HEK293T (cell line): ENCODE measurements around the gene VNN1.
A peak's percentile ranks its signal among the peaks of the same experiment; 100 is the strongest.

Experiments used
- CTCF ChIA-PET: fragments of 350-600 bp; formaldehyde crosslinking; extraction: SDS; loops from one replicate; lab custom pipeline; 2021; ENCODE audit warnings: antibody characterized with exemption, inconsistent platforms; lab: Yijun Ruan, JAX
- POLR2A ChIA-PET: fragments of 350-600 bp; formaldehyde crosslinking; extraction: SDS; loops from one replicate; lab custom pipeline; 2020; ENCODE audit warnings: antibody characterized with exemption, inconsistent platforms; lab: Yijun Ruan, JAX
- DNase-seq: peaks from one replicate; pipeline ENCODE4 v3.0.0; 2012; ENCODE audit warnings: mixed read lengths; ENCODE audit errors: extremely low spot score
- ARNT ChIP-seq: fragments of 450-650 bp; IDR thresholded peaks from 2 replicates; pipeline ENCODE4 v1.6.1; 2017; ENCODE audit warnings: mild to moderate bottlenecking
- BHLHE40 ChIP-seq: fragments of 450-650 bp; IDR thresholded peaks from 2 replicates; pipeline ENCODE4 v1.6.1; 2016; ENCODE audit warnings: mild to moderate bottlenecking, moderate library complexity, borderline replicate concordance
- CTBP1 ChIP-seq: fragments of 450-650 bp; IDR thresholded peaks from 2 replicates; pipeline ENCODE4 v1.6.1; 2016; ENCODE audit warnings: borderline replicate concordance
- ELF4 ChIP-seq: fragments of 450-650 bp; IDR thresholded peaks from 2 replicates; pipeline ENCODE4 v1.6.1; 2017; ENCODE audit warnings: antibody characterized with exemption
- FOXA1 ChIP-seq: fragments of 450-650 bp; IDR thresholded peaks from 2 replicates; pipeline ENCODE4 v1.6.1; 2016; ENCODE audit warnings: mild to moderate bottlenecking
- FOXK2 ChIP-seq: fragments of 450-650 bp; IDR thresholded peaks from 2 replicates; pipeline ENCODE4 v1.6.1; 2016; ENCODE audit warnings: mild to moderate bottlenecking
- FOXM1 ChIP-seq: fragments of 450-650 bp; IDR thresholded peaks from 2 replicates; pipeline ENCODE4 v1.6.1; 2017; ENCODE audit warnings: mild to moderate bottlenecking, borderline replicate concordance
- HDGF ChIP-seq: fragments of 450-650 bp; IDR thresholded peaks from 2 replicates; pipeline ENCODE4 v1.6.1; 2017; ENCODE audit warnings: antibody characterized with exemption, borderline replicate concordance
- L3MBTL2 ChIP-seq: fragments of 450-650 bp; conservative IDR thresholded peaks from 2 replicates; pipeline ENCODE4 v1.6.1; 2016; ENCODE audit warnings: mild to moderate bottlenecking
- LEF1 ChIP-seq: fragments of 450-650 bp; IDR thresholded peaks from 2 replicates; pipeline ENCODE4 v1.6.1; 2017; ENCODE audit warnings: mild to moderate bottlenecking, borderline replicate concordance
- NFRKB ChIP-seq: fragments of 450-650 bp; IDR thresholded peaks from 2 replicates; pipeline ENCODE4 v1.6.1; 2016; ENCODE audit warnings: mild to moderate bottlenecking, moderate library complexity
- SP1 ChIP-seq: fragments of 450-650 bp; IDR thresholded peaks from 2 replicates; pipeline ENCODE4 v1.6.1; 2017
- SUZ12 ChIP-seq: fragments of 450-650 bp; IDR thresholded peaks from 2 replicates; pipeline ENCODE4 v1.6.1; 2016; ENCODE audit warnings: mild to moderate bottlenecking
- TARDBP ChIP-seq: fragments of 450-650 bp; IDR thresholded peaks from 2 replicates; pipeline ENCODE4 v1.6.1; 2016
- ZNF384 ChIP-seq: fragments of 450-650 bp; IDR thresholded peaks from 2 replicates; pipeline ENCODE4 v1.6.1; 2016
- TF ChIP-seq, protein P1 (sequence below): fragments of 450-650 bp; IDR thresholded peaks from 2 replicates; pipeline ENCODE4 v1.6.1; 2016

Gene VNN1

GRCh38 chr6:132673376-132674094 lies 40.3 kb downstream of the VNN1 start:
- TF ChIP-seq, protein P1, sequence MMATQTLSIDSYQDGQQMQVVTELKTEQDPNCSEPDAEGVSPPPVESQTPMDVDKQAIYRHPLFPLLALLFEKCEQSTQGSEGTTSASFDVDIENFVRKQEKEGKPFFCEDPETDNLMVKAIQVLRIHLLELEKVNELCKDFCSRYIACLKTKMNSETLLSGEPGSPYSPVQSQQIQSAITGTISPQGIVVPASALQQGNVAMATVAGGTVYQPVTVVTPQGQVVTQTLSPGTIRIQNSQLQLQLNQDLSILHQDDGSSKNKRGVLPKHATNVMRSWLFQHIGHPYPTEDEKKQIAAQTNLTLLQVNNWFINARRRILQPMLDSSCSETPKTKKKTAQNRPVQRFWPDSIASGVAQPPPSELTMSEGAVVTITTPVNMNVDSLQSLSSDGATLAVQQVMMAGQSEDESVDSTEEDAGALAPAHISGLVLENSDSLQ = no peak
- TF ChIP-seq L3MBTL2 (no peak), FOXM1 (no peak), HDGF (no peak), FOXA1 (no peak), FOXK2 (no peak), LEF1 (no peak), NFRKB (no peak), SP1 (no peak), ARNT (no peak), SUZ12 (no peak), TARDBP (no peak), BHLHE40 (no peak), ZNF384 (no peak), ELF4 (no peak), CTBP1 (no peak)
- no peak for DNase-seq
- POLR2A ChIA-PET = no interaction called here
- CTCF ChIA-PET = no interaction called here

DNA sequence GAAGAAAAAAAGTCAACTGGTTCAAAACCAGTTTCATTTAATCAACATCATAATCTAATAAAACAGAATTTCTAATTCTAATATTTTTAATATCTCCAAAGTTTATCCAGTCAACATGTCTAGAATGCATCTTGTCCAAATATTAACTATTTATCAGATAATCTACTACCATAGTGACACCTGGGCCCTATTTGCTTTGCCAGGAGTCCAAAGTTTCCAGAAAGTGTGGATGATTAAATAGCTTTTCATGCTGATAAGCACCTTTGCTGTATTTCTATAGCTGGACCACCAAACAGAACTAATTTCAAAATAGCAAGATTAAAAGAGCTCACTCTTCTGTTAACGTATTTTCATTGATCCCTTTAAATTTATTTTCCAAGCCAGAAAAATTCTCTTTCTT lies 42.6 kb downstream of the VNN1 start:
- ChIA-PET POLR2A (no interaction called here), CTCF (interaction anchor here (0.6 to 1.5 kb wide), 4 partner anchors 20 to 231 kb away, joined by 3 to 6 read pairs (median 4); no protein-coding TSS in a partner anchor)
- TF ChIP-seq CTBP1 = no peak
- no peak for TF ChIP-seq SP1
- no peak for TF ChIP-seq SUZ12
- TF ChIP-seq ARNT = no peak
- TF ChIP-seq ELF4 = no peak
- no peak for TF ChIP-seq ZNF384
- no peak for TF ChIP-seq HDGF
- no peak for TF ChIP-seq LEF1
- TF ChIP-seq FOXK2 = no peak
- no peak for TF ChIP-seq TARDBP
- TF ChIP-seq FOXM1 = no peak
- DNase-seq = no peak

DNA sequence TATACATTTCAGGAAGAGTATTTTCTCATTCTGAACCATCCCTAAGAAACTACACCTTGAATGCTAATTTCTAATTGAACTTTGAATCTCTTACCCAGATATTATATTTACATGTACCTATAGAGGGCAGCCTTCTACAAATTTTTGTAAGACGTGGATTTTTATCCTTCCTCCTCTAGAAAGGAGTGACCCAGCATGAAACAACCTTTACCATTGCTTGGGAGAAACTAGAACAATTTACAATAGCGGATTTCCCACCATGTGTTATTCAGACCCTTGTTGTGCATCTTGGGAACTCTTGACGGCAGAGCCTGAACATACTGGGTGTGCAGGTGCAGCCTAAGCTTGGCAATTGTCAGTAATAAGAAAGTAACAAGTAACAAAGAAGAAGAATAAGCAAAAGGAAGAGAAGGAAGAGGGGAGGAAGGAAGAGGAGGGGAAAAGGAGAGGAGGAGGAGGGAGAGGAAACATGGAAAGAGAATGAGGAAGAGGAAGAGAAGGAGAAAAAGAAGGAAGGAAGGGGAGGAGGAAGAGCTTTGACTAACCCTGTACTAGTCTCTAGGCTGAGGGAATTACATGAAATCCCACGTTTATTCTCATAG lies 44.1 kb downstream of the VNN1 start:
- DNase-seq = peak; percentile 50
- CTCF ChIA-PET = interaction anchor here (0.6 to 1.9 kb wide), 12 partner anchors 46 to 785 kb away, joined by 3 to 10 read pairs (median 3); no protein-coding TSS in a partner anchor
- TF ChIP-seq L3MBTL2 = peak; percentile 55; the same call in 1 of the 2 replicates
- no peak for TF ChIP-seq ELF4
- POLR2A ChIA-PET = no interaction called here

DNA sequence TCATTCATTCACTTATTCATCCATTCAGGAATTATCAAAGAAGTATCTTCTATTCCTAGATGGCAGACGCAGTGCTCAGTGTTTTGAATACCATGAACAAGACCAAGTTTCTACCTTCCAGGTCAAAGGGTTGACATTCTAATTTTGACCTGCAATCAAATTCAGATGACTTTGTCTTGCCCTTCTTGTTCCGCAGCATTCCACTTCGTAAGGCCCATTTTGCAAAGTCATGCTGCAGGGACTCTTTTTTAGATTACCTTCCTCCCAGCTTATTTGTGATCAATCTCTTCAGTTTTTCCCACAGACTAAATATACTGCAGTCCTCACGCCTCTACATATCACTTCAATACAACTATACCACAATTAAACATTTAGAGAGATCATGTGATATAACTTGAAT lies 47.7 kb downstream of the VNN1 start:
- POLR2A ChIA-PET = no interaction called here
- DNase-seq = no peak
- TF ChIP-seq ELF4 (no peak), LEF1 (no peak), CTBP1 (no peak), FOXM1 (no peak), FOXK2 (no peak), SP1 (no peak), FOXA1 (no peak), SUZ12 (no peak), HDGF (no peak), L3MBTL2 (no peak)
- TF ChIP-seq, protein P1 = no peak
- CTCF ChIA-PET = no interaction called here

DNA sequence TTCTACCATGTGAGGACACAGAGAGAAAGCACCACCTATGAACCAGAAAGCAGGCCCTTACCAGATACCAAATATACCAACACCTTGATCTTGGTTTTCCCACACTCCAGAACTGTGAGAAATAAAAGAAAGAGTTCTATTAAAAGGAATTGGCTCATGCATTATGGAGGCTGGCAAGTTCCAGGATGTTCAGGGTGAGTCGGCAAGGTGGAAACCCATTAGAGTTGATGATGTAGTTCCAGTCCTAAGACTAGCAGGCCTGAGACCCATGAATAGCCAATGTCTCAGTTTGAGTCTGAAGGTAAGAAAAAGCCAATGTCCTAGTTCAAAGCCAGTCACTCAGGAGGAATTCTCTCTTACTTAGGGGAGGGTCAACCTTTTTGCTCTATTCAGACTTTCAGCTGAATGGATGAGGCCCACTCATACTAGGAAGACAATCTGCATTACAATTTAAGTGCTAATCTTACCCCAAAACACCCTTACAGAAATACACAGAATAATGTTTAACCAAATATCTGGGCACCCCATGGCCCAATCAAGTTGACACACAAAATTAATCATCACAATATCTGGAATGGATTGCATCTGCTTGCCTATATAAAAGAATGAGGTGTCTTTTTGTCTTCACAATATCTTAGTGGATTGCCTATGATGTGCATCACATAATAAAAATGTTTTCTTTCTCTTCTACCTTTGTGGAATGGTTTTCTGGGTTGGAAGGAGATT lies 49.4 kb downstream of the VNN1 start:
- CTCF ChIA-PET = no interaction called here
- no peak for DNase-seq
- TF ChIP-seq ZNF384 (no peak), FOXM1 (no peak), CTBP1 (no peak), LEF1 (no peak), SUZ12 (no peak), FOXA1 (no peak), BHLHE40 (no peak), ARNT (no peak), SP1 (no peak), L3MBTL2 (no peak), HDGF (no peak), ELF4 (no peak), NFRKB (no peak), TARDBP (no peak), FOXK2 (no peak)
- TF ChIP-seq, protein P1 = no peak
- POLR2A ChIA-PET = no interaction called here

- ChIA-PET POLR2A (no interaction called here), CTCF (no interaction called here)
- no peak for TF ChIP-seq FOXM1
- no peak for TF ChIP-seq BHLHE40
- no peak for TF ChIP-seq HDGF
- no peak for TF ChIP-seq SP1
- no peak for TF ChIP-seq LEF1
- no peak for DNase-seq
These were observed 50.2 kb downstream of the VNN1 start for GRCh38 chr6:132663661-132664060.
